Measurements from ENCODE around the gene HOOK2.

The HOOK2 gene

DNA sequence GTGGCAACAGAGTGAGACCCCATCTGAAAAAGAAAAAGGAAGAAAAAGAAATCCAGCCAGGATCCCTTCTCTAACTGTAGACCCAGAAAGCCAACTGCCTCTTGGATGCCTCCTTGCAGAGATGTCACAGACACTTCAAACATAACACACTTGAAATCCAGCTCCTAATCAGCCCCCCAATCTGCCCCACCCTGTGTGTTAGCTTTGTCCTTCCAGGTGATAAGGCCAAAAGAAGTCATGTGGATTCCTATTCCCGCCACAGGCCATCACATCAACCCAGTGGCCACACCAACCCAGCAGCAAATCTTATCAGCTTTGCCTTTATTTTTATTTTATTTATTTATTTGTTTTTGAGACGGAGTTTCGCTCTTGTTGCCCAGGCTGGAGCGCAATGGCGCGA is 15.7 kb downstream of the HOOK2 start:
- peak in 1 of 2 experiments; percentile 51 for DNase-seq
- TF ChIP-seq POLR2A (IDR thresholded peaks at IDR 0.05; ENCODE audit: low read length) (no peak), GATA1 (IDR thresholded peaks at IDR 0.05; ENCODE audit: low read depth, low read length) (no peak)

DNA sequence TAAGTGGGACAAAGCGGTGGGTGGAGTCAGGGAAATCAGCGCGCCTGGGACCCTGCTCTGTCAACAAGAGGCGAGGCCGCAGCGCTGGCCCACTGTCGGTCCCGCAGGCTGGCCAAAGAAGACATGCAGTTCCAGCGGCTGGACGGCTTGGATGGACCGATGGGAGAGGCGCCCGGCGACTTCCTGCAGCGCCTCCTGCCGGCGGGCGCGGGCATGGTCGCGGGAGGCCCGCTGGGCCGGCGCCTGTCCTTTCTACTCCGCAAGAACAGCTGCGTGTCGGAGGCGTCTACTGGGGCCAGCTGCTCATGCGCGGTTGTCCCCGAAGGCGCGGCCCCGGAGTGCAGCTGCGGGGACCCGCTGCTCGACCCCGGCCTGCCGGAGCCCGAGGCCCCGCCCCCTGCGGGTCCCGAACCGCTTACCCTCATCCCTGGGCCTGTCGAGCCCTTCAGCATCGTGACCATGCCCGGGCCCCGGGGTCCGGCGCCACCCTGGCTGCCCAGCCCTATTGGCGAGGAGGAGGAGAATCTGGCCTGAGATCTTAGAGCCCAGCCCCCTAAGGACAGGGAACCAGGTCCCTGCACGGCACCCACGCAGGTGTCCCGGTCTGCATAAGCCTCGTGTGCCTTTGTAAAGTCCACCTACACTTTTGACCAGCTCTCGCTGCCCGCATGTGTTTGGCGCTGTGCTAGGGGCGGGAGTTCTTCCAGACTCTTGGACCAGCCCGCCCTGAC is 17.6 kb downstream of the HOOK2 start:
- TF ChIP-seq POLR2A (IDR thresholded peaks at IDR 0.05; ENCODE audit: low read length) = no peak
- no peak for TF ChIP-seq GATA1 (IDR thresholded peaks at IDR 0.05; ENCODE audit: low read depth, low read length)
- DNase-seq = peak; percentile 83 to 86

DNA sequence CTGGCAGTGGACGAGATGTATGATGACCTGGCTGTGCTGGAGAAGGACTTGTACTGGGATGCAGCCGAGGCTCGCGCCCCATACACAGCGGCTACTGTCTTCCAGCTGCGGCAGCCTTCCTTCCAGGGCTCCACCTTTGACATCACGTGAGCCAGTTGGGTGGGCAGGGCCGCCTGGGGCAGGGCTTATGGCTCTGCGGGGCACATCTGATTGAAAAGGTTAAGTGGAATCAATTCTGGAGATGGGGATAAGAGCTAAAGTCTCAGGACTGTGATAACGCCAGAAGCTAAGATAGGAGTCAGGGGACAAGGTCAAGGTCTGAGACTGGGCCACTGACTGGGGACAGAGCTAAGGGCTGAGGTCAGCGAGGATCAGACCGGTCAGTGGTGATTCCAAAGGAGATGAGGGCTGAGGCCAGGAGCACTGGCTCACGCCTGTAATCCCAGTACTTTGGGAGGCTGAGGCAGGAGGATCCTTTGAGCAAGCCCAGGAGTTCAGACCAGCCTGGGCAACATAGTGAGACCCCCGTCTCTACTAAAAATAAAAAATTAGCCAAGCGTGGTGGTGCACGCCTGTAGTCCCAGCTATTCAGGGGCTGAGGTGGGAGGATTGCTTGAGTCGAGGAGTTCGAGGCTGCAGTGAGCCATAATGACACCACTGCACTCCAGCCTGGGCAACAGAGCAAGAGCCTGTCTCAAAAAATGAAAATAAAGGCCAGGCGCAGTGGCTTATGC is 19.0 kb downstream of the HOOK2 start:
- no peak for DNase-seq
- TF ChIP-seq GATA1 (IDR thresholded peaks at IDR 0.05; ENCODE audit: low read depth, low read length) (no peak), POLR2A (IDR thresholded peaks at IDR 0.05; ENCODE audit: low read length) (no peak)

DNA sequence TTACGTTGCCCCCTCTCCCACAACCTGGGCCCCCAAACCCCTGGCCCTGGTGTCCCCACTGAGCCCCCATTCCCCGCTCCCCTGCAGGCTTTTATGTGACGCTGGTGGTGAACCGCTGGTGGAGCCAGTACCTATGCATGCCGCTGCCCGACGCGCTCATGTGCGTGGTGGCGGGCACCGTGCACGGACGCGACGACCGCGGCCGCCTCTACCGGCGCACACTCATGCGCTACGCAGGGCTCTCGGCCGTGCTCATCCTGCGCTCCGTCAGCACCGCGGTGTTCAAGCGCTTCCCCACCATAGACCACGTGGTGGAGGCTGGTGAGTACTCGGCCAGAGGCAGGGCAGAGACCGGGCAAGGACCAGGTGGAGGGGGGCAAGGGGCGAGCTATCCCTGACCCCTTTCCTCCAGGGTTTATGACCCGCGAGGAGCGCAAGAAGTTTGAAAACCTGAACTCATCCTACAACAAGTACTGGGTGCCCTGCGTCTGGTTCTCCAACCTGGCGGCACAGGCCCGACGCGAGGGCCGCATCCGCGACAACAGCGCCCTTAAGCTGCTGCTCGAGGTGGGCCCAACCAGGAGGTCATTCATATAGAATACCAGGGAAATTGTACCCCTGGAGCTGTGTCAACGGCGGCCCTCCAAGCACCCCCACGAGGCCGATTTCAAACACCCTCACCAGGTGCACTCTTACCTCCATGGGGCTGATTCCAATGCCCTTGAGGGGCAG is 20.7 kb downstream of the HOOK2 start:
- TF ChIP-seq GATA1 (IDR thresholded peaks at IDR 0.05; ENCODE audit: low read depth, low read length) (no peak), POLR2A (IDR thresholded peaks at IDR 0.05; ENCODE audit: low read length) (no peak)
- DNase-seq = no peak

DNA sequence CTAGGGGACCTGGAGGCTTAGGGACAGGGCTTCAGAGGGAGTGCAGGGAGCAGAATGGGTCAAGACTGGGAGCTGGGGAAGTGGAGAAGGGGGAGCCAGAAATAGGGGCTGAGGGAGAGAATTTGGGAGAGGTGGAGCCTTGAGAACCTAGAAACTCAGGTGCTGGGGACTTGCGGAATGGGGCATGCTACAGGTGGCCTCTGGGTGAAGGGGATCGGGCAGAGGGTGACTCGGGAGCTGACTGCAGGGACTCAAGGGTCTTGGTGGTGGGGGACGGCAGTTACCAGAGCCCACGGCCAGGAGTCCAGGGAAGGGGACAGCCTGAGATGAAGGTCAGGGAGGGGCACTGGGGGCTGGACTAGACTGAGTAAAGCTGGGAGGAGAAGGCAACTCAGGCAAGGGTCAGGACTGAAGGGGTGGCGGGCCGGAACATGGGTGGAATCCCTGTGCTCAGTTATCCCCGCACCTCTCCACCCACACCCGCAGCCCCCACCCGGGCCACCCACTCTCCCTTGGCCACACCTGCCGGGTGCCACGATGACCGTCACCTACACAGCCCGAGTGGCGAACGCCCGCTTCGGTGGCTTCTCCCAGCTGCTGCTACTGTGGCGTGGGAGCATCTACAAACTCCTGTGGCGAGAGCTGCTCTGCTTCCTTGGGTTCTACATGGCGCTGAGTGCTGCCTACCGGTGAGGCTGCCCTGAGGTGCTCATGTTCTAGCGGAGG is 23.1 kb downstream of the HOOK2 start:
- no peak for DNase-seq
- TF ChIP-seq POLR2A (IDR thresholded peaks at IDR 0.05; ENCODE audit: low read length) (no peak), GATA1 (IDR thresholded peaks at IDR 0.05; ENCODE audit: low read depth, low read length) (no peak)

DNA sequence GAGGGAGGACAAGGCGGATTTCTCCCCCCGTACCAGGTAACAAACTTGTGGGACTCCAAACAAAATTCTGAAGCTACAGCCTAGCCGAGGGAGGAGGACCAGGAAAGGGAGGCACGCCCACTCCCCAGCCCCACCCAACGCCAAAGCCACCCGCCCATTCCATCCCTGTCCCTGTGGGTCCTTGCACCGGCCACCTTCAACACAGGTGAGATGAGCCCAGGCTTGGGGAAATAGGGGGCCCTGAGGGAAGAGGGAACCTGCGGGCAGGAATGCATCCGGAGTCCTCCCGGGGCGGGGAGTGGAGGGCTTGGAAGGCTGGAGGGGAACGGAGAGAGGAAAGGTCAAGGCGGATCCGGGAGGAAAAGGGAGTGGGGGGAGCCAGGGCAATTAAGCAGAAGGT is 23.7 kb downstream of the HOOK2 start, which contains the start of gene BEST2:
TSS of gene BEST2 (plus strand) at position 157 of the 400 bp plus-strand sequence. CDS start 802 bp downstream, outside the sequence.
- no peak for DNase-seq
- TF ChIP-seq GATA1 (IDR thresholded peaks at IDR 0.05; ENCODE audit: low read depth, low read length) = no peak
- TF ChIP-seq POLR2A (IDR thresholded peaks at IDR 0.05; ENCODE audit: low read length) = no peak

DNA sequence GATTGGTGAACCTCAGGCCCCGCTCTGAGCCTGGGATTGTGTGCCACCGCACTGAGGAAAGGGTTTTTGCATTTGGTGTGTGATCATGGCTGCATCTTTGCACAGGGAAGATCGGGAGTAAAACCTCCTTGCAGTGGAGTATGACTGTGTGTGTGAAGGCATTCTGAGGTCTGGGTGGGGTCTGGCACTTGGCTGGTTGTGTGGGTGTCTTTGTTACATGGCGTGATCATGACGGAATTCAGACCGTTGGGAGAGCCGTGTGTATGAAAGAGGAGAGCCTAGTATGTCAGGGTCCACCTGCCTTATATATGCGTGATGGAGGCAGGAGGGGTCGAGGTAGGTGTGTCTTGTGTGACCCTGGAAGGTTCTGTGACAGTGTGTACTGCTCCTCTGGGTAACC is 24.5 kb downstream of the HOOK2 start:
- DNase-seq = no peak
- TF ChIP-seq GATA1 (IDR thresholded peaks at IDR 0.05; ENCODE audit: low read depth, low read length) (no peak), POLR2A (IDR thresholded peaks at IDR 0.05; ENCODE audit: low read length) (no peak)

DNA sequence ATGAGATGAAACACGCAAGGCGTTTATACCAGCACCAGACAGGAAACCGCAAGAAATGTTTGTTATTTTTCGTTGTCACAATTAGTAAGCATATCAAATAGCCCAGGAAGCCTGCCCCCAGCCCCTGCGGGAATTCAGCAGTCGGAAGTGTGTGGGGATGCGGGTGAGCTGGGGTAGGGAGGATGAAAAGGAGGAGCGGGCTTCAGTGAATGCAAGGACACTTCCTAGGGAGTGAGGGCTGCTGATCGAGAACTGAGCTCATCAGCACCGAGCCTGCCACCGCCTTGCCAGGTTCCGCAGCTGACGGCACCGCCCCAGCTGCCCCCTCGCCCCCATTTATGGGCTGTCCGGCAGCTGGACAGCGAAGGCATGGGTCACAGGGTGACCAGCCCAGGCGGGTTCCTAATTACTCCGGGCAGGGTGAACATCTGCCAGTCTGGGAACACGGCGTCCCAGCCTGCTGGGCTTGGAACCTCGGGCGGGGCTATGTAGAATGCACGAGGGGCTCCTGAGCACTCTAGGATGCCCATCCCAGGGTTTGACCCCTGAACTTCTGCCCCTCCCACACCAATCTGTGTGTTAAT is 25.3 kb downstream of the HOOK2 start:
- TF ChIP-seq GATA1 (IDR thresholded peaks at IDR 0.05; ENCODE audit: low read depth, low read length) (no peak), POLR2A (IDR thresholded peaks at IDR 0.05; ENCODE audit: low read length) (no peak)

DNA sequence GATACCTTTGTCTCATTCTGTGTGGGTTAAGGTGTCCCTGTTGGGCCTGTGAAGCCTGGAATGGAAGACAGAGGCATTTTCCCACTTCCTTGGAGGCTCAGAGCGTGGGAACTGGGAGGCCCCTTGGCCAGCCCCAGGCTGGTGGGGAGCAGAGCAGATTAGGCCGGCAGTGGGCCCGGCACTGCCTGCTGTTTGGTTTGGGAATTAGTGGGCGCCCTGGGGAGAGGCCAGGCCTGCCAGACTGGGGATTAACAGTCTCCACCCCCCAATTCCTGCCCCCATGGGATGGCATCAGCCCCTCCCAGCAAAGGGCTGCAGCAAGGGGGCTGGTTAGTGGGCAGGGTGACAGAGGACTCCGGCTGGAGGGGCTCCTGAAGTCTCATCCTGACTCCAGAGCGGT is 26.9 kb downstream of the HOOK2 start:
- no peak for DNase-seq

More for the DNA sequence above, 25.3 kb downstream of the HOOK2 start:
- DNase-seq = no peak

DNA sequence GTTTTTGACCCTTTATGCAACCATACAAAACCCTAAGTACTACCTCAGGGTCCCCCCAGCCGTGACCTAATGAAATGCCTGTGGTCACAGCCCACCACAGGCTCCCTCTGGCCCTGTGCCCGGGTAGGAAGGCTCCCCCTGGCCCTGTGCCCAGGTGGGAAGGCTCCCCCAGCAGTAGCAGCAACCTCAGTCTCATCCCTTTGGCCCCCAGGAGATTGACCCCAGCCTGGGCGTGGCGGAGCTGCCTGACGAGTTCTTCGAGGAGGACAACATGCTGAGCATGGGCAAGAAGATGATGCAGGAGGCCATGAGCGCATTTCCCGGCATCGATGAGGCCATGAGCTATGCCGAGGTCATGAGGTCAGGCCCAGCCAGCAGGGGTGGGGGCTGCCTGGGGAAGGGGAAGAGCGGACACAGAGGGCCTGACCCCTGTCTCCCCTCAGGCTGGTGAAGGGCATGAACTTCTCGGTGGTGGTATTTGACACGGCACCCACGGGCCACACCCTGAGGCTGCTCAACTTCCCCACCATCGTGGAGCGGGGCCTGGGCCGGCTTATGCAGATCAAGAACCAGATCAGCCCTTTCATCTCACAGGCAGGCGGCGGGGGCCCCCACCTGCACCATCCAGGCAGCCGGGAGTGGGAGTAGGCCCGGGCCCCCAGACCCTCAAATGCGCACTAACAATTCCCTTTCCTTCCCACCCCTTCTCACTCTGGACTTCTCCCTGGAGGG is 30.0 kb downstream of the HOOK2 start:
- TF ChIP-seq GATA1 (IDR thresholded peaks at IDR 0.05; ENCODE audit: low read depth, low read length) (no peak), POLR2A (IDR thresholded peaks at IDR 0.05; ENCODE audit: low read length) (no peak)
- DNase-seq = no peak

More for the DNA sequence above, 26.9 kb downstream of the HOOK2 start:
- TF ChIP-seq GATA1 (IDR thresholded peaks at IDR 0.05; ENCODE audit: low read depth, low read length) (no peak), POLR2A (IDR thresholded peaks at IDR 0.05; ENCODE audit: low read length) (no peak)

DNA sequence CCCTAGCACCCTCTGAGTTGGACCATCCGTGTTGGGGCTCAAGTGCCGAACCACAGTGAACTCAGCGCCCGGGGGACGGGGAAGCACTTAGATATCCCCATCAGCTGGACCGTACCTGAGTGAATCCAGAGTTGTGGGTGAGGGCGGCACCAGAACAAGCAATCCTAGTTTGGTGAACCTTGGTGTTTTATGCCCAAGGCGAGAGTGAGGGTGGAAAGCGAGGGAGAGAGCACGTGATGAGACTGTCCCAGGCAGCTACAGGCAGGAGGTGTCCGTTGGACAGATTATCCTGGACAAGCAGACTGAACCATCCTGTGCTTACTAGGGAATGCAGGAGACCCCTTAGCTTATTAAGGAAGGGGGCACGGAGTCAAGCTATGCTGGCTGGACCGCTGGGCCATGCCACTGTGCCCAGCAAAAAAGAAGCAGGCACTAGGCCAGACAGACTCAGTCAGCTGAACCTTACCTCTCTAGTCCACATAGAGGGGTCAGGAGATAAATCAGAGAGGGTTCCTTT is 37.5 kb downstream of the HOOK2 start:
- TF ChIP-seq POLR2A (IDR thresholded peaks at IDR 0.05; ENCODE audit: low read length) (no peak), GATA1 (IDR thresholded peaks at IDR 0.05; ENCODE audit: low read depth, low read length) (no peak)
- DNase-seq = peak in 1 of 2 experiments; percentile 59
